CD8-positive, alpha-beta memory T cell (primary cell): ENCODE results near the gene SLCO3A1. TPM values are rescaled to one million over a fixed set of nuclear protein-coding genes. Genes with fewer than 3 reads are reported as not detected.

Experiments
- CTCF ChIA-PET: fragments of 350-600 bp; sonication (Branson Sonifier 250); formaldehyde crosslinking; loops from one replicate; lab custom pipeline; 2021; ENCODE audit warnings: antibody characterized with exemption; lab: Charles Lee
- POLR2A ChIA-PET: fragments of 350-600 bp; sonication (Branson Sonifier 250); formaldehyde crosslinking; loops from one replicate; lab custom pipeline; 2021; ENCODE audit warnings: antibody characterized with exemption; lab: Charles Lee
- DNase-seq, 5 donors: peaks; one replicate each; pipeline versions ENCODE4 v3.0.0 to v3.0.0-alpha.2; 2020 to 2022; ENCODE audit warnings: mixed read lengths in 1 of 5
- H3K27ac ChIP-seq: one replicate; pipeline ENCODE4 v1.7.0; 2013; ENCODE audit warnings: low read depth, mild to moderate bottlenecking, low read length, moderate library complexity
- H3K27me3 ChIP-seq: 2 replicates; pipeline ENCODE4 v1.7.0; 2013; ENCODE audit warnings: low read length, mild to moderate bottlenecking; ENCODE audit not compliant: insufficient read depth, poor library complexity, severe bottlenecking
- H3K36me3 ChIP-seq: 2 replicates; pipeline ENCODE4 v1.7.0; 2013; ENCODE audit warnings: mild to moderate bottlenecking, low read length, moderate library complexity; ENCODE audit not compliant: insufficient read depth
- H3K4me1 ChIP-seq: 2 replicates; pipeline ENCODE4 v1.7.0; 2013; ENCODE audit warnings: mild to moderate bottlenecking, low read length, moderate library complexity; ENCODE audit not compliant: insufficient read depth
- H3K4me3 ChIP-seq: 2 replicates; pipeline ENCODE4 v1.7.0; 2013; ENCODE audit warnings: mild to moderate bottlenecking, low read length
- H3K9me3 ChIP-seq: 2 replicates; pipeline ENCODE4 v1.7.0; 2013; ENCODE audit warnings: mild to moderate bottlenecking, low read length
- H3K27ac Mint-ChIP-seq, 8 donors: one replicate each; pipeline ENCODE4 v1.8.0; 2020 to 2021; ENCODE audit warnings: mixed read lengths in 8 of 8, mild to moderate bottlenecking in 6 of 8, inconsistent platforms in 3 of 8, moderate library complexity in 3 of 8
- H3K27me3 Mint-ChIP-seq, 2 donors: one replicate each; pipeline ENCODE4 v1.8.0; 2020 to 2021; ENCODE audit warnings: mixed read lengths in 2 of 2, mild to moderate bottlenecking in 1 of 2, moderate library complexity in 1 of 2
- H3K36me3 Mint-ChIP-seq, 3 donors: one replicate each; pipeline ENCODE4 v1.8.0; 2020 to 2021; ENCODE audit warnings: mixed read lengths in 3 of 3, inconsistent platforms in 1 of 3, mild to moderate bottlenecking in 1 of 3
- H3K4me1 Mint-ChIP-seq, 3 donors: one replicate each; pipeline ENCODE4 v1.8.0; 2020 to 2021; ENCODE audit warnings: mixed read lengths in 3 of 3, inconsistent platforms in 1 of 3, mild to moderate bottlenecking in 1 of 3
- H3K4me3 Mint-ChIP-seq, 7 donors: one replicate each; pipeline ENCODE4 v1.8.0; 2020 to 2021; ENCODE audit warnings: mixed read lengths in 7 of 7, mild to moderate bottlenecking in 6 of 7, moderate library complexity in 4 of 7, inconsistent platforms in 2 of 7
- H3K9me3 Mint-ChIP-seq, 5 donors: one replicate each; pipeline ENCODE4 v1.8.0; 2020 to 2022; ENCODE audit warnings: mixed read lengths in 5 of 5, mild to moderate bottlenecking in 3 of 5, moderate library complexity in 2 of 5, inconsistent platforms in 1 of 5
- polyA plus RNA-seq: library from polyadenylated mRNA; unstranded; fragments of 300-500 nt; fragmentation: Illumina TruSeq; gene quantifications from one replicate; pipeline ENCODE4 v1.2.3, GENCODE V29; 2021
- total RNA-seq, 2 experiments: library from RNA; stranded (reverse); gene quantifications; one replicate each; pipeline ENCODE4 v1.2.3, GENCODE V29; 2021

Gene SLCO3A1
- total and polyA plus RNA-seq, 3 experiments from 2014 or later = 10.0 to 47.9 (median 10.8) TPM

- H3K4me3 ChIP-seq = no peak overlapping the region
- H3K9me3 Mint-ChIP-seq = no peaks in the 10 kb centered on the region
- peaks cover 0 to 2% (median 0%) of the 10 kb centered on the region in 3 donors for H3K36me3 Mint-ChIP-seq
- H3K27ac ChIP-seq = no peak overlapping the region
- H3K9me3 ChIP-seq = no peaks in the 10 kb centered on the region
- no peaks in the 10 kb centered on the region for H3K36me3 ChIP-seq
- DNase-seq = no peak
- peaks cover 5 to 14% (median 9%) of the 10 kb centered on the region in 3 donors for H3K4me1 Mint-ChIP-seq
- H3K27me3 Mint-ChIP-seq = no peaks in the 10 kb centered on the region
- ChIA-PET CTCF (interaction anchor here (0.8 to 1.3 kb wide), 4 partner anchors 13 to 632 kb away, joined by 3 to 6 read pairs (median 4); no protein-coding TSS in a partner anchor), POLR2A (no interaction called here)
- no peak overlapping the region for H3K4me3 Mint-ChIP-seq
- H3K27ac Mint-ChIP-seq = no peak overlapping the region
- H3K4me1 ChIP-seq = no peaks in the 10 kb centered on the region
- no peaks in the 10 kb centered on the region for H3K27me3 ChIP-seq
Observed at GRCh38 chr15:92083190-92083589, 229.7 kb downstream of the SLCO3A1 start.

GRCh38 chr15:92087211-92087610 is 233.7 kb downstream of the SLCO3A1 start:
- Mint-ChIP-seq H3K27me3 (no peaks in the 10 kb centered on the region), H3K4me1 (peaks cover 10 to 36% (median 20%) of the 10 kb centered on the region in 3 donors), H3K4me3 (no peak overlapping the region), H3K36me3 (no peaks in the 10 kb centered on the region), H3K9me3 (no peaks in the 10 kb centered on the region), H3K27ac (no peak overlapping the region)
- no peak for DNase-seq
- Histone ChIP-seq H3K4me1 (no peaks in the 10 kb centered on the region), H3K36me3 (no peaks in the 10 kb centered on the region), H3K27me3 (no peaks in the 10 kb centered on the region), H3K27ac (no peak overlapping the region), H3K4me3 (no peak overlapping the region), H3K9me3 (no peaks in the 10 kb centered on the region)
- ChIA-PET CTCF (no interaction called here), POLR2A (no interaction called here)

- DNase-seq = no peak
- Mint-ChIP-seq H3K36me3 (peaks cover 0 to 1% (median under 1%) of the 10 kb centered on the region in 3 donors), H3K9me3 (no peaks in the 10 kb centered on the region), H3K27me3 (no peaks in the 10 kb centered on the region), H3K4me3 (no peak overlapping the region), H3K4me1 (peaks cover 28 to 68% (median 44%) of the 10 kb centered on the region in 3 donors), H3K27ac (peak overlapping the region in 1 of 8 donors; percentile 11)
- H3K9me3 ChIP-seq = no peaks in the 10 kb centered on the region
- H3K4me1 ChIP-seq = peaks cover 17% of the 10 kb centered on the region
- ChIA-PET POLR2A (no interaction called here), CTCF (interaction anchor here (1.7 to 2.3 kb wide), 2 partner anchors 13 to 385 kb away, joined by 4 to 14 read pairs; no protein-coding TSS in a partner anchor)
- no peak overlapping the region for H3K27ac ChIP-seq
- no peaks in the 10 kb centered on the region for H3K36me3 ChIP-seq
- H3K27me3 ChIP-seq = no peaks in the 10 kb centered on the region
- no peak overlapping the region for H3K4me3 ChIP-seq
Observed at GRCh38 chr15:92091155-92091734, 237.7 kb downstream of the SLCO3A1 start.

GRCh38 chr15:92092289-92093105 is 239.0 kb downstream of the SLCO3A1 start:
- ChIA-PET CTCF (interaction anchor here (1.4 kb wide), 1 partner anchor 15 kb away, joined by 3 read pairs; no protein-coding TSS in a partner anchor), POLR2A (no interaction called here)
- H3K9me3 ChIP-seq = no peaks in the 10 kb centered on the region
- no peak overlapping the region for H3K4me3 ChIP-seq
- no peak overlapping the region for H3K4me3 Mint-ChIP-seq
- peak overlapping the region in 5 of 8 donors; percentile 40 to 56 (median 50) for H3K27ac Mint-ChIP-seq
- no peak overlapping the region for H3K27ac ChIP-seq
- no peak for DNase-seq
- H3K36me3 ChIP-seq = no peaks in the 10 kb centered on the region
- peaks cover 37 to 81% (median 56%) of the 10 kb centered on the region in 3 donors for H3K4me1 Mint-ChIP-seq
- no peaks in the 10 kb centered on the region for H3K27me3 Mint-ChIP-seq
- H3K36me3 Mint-ChIP-seq = peaks cover 2 to 4% (median 4%) of the 10 kb centered on the region in 3 donors
- H3K27me3 ChIP-seq = no peaks in the 10 kb centered on the region
- no peaks in the 10 kb centered on the region for H3K9me3 Mint-ChIP-seq
- H3K4me1 ChIP-seq = peaks cover 24% of the 10 kb centered on the region

- DNase-seq = peak in 3 of 5 donors; percentile 6 to 53 (median 53)
- Mint-ChIP-seq H3K27me3 (no peaks in the 10 kb centered on the region), H3K27ac (peak overlapping the region; percentile 74 to 99 (median 88)), H3K36me3 (peaks cover 6 to 10% (median 8%) of the 10 kb centered on the region in 3 donors), H3K9me3 (no peaks in the 10 kb centered on the region), H3K4me1 (peaks cover 49 to 77% (median 64%) of the 10 kb centered on the region in 3 donors), H3K4me3 (peak overlapping the region in 6 of 7 donors; percentile 38 to 67 (median 56))
- H3K4me1 ChIP-seq = peaks cover 28% of the 10 kb centered on the region
- H3K27ac ChIP-seq = peak overlapping the region; percentile 16
- H3K4me3 ChIP-seq = no peak overlapping the region
- no peaks in the 10 kb centered on the region for H3K36me3 ChIP-seq
- CTCF ChIA-PET = interaction anchor here (1.0 to 2.2 kb wide), 3 partner anchors 12 to 619 kb away, joined by 4 to 9 read pairs (median 4); no protein-coding TSS in a partner anchor
- POLR2A ChIA-PET = no interaction called here
- no peaks in the 10 kb centered on the region for H3K9me3 ChIP-seq
- H3K27me3 ChIP-seq = no peaks in the 10 kb centered on the region
Observed at GRCh38 chr15:92095693-92096092, 242.2 kb downstream of the SLCO3A1 start.

GRCh38 chr15:92097474-92098178 is 244.1 kb downstream of the SLCO3A1 start:
- H3K4me1 Mint-ChIP-seq = peaks cover 58 to 82% (median 72%) of the 10 kb centered on the region in 3 donors
- peaks cover 32% of the 10 kb centered on the region for H3K4me1 ChIP-seq

GRCh38 chr15:92098869-92099268 is 245.4 kb downstream of the SLCO3A1 start:
- no peaks in the 10 kb centered on the region for H3K9me3 ChIP-seq
- H3K27ac ChIP-seq = no peak overlapping the region
- POLR2A ChIA-PET = no interaction called here
- DNase-seq = no peak
- CTCF ChIA-PET = interaction anchor here (1.1 to 1.4 kb wide), 4 partner anchors 26 to 620 kb away, joined by 3 to 5 read pairs (median 4); no protein-coding TSS in a partner anchor
- peaks cover 32% of the 10 kb centered on the region for H3K4me1 ChIP-seq
- no peaks in the 10 kb centered on the region for H3K36me3 ChIP-seq
- no peaks in the 10 kb centered on the region for H3K9me3 Mint-ChIP-seq
- peaks cover 58 to 73% (median 66%) of the 10 kb centered on the region in 3 donors for H3K4me1 Mint-ChIP-seq
- peaks cover 8 to 10% (median 8%) of the 10 kb centered on the region in 3 donors for H3K36me3 Mint-ChIP-seq
- H3K27me3 Mint-ChIP-seq = no peaks in the 10 kb centered on the region
- no peaks in the 10 kb centered on the region for H3K27me3 ChIP-seq
- no peak overlapping the region for H3K4me3 ChIP-seq
- H3K27ac Mint-ChIP-seq = no peak overlapping the region
- H3K4me3 Mint-ChIP-seq = no peak overlapping the region

More at GRCh38 chr15:92097474-92098178, 244.1 kb downstream of the SLCO3A1 start:
- DNase-seq = peak; percentile 15 to 59 (median 22)
- Histone ChIP-seq H3K27ac (no peak overlapping the region), H3K27me3 (no peaks in the 10 kb centered on the region), H3K36me3 (no peaks in the 10 kb centered on the region), H3K9me3 (no peaks in the 10 kb centered on the region), H3K4me3 (no peak overlapping the region)
- Mint-ChIP-seq H3K27me3 (no peaks in the 10 kb centered on the region), H3K36me3 (peaks cover 6 to 10% (median 8%) of the 10 kb centered on the region in 3 donors), H3K27ac (peak overlapping the region in 6 of 8 donors; percentile 34 to 91 (median 68)), H3K9me3 (no peaks in the 10 kb centered on the region), H3K4me3 (peak overlapping the region in 6 of 7 donors; percentile 13 to 75 (median 56))
- CTCF ChIA-PET = interaction anchor here (1.1 to 2.2 kb wide), 5 partner anchors 10 to 622 kb away, joined by 3 to 9 read pairs (median 5); no protein-coding TSS in a partner anchor
- POLR2A ChIA-PET = no interaction called here
